Hematopoietic multipotent progenitor cell treated with erythropoietin and hydrocortisone succinate and interleukin-3 and kit ligand, for 4 days (in vitro differentiated cells): ENCODE results near the gene ATP6V1F.
"Not testable (repeated sequence)": the region's sequence is repeated elsewhere in the genome, so short reads cannot be mapped to it uniquely, and the experiment has no call there.

Experiments used
- DNase-seq: peaks from one replicate; pipeline ENCODE4 v3.0.0-alpha.2; 2015

ATP6V1F gene

DNA sequence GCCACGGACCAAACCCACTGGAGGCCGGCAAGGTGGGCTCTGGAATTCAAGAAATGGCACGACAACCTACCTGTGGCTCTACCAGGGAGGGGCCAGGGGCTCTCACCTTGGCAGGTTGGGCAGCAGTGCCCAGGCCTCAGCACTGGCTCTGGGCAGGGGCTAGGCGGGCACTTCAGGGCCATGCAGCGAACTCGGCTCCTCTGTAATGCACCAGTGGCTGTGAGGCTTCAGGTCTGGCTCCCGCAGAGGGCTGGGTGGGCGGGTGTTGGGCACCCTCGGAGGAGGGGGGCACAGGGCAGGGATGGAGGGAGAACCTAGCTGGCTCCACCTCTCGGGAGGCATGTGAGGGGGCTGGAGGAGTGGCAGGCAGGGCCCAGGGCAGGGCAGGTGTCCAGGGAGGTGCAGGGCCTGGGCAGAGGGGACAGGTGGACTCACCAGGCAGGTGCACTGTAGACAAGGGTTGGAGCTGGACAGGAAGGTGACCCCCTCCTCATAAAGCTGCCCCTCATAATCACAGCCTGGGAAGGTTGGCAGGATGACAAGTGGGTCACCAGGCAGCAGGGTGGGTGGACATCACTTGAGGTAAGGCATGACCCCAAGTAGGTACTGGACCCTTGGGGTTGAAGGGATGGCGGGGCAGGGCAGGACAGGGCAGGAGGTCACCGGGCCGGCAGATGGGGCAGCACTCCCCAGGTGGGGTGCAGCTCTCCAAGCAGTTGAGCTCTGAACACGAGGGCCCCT is 41.1 kb downstream of the ATP6V1F start:
- DNase-seq: no peak

DNA sequence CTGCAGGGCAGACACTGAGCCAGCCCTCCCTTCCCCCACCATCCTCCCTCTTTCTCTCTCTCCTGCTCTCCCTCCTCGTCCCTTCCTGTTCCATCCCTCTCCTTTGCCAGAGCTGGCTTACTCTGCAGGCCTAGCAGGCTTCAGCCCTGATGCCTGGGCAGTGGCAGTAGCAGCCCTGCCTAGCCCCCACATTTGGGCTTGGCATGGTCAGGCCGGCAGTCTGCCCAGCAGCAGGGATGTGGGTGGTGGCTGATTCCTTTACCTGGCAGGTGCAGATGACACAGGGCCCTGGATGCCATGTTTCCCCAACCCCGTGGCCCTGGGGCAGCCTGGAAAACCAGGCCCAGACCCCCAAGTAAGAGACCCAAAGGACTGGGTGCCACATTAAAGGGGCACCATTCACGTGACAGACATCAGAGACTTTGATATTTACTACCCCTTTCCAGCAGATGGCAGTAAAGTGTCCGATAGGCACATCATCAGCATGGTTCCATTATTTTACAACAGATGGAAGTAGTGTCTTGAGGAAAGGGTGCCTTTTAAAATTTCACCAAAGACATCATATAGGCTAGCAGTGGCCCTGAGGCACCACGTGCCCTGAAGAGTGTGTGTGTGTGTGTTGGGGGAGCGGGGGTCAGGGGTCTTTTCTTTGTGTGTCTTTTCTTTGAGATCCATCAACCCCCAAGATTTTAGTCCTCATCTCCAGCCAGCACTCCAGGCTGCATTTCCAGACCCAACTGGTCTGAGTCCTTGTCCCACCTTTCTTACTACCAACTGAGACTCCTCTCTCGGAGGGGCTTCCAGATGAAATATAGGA is 41.9 kb downstream of the ATP6V1F start:
- peak; percentile 86 for DNase-seq

DNA sequence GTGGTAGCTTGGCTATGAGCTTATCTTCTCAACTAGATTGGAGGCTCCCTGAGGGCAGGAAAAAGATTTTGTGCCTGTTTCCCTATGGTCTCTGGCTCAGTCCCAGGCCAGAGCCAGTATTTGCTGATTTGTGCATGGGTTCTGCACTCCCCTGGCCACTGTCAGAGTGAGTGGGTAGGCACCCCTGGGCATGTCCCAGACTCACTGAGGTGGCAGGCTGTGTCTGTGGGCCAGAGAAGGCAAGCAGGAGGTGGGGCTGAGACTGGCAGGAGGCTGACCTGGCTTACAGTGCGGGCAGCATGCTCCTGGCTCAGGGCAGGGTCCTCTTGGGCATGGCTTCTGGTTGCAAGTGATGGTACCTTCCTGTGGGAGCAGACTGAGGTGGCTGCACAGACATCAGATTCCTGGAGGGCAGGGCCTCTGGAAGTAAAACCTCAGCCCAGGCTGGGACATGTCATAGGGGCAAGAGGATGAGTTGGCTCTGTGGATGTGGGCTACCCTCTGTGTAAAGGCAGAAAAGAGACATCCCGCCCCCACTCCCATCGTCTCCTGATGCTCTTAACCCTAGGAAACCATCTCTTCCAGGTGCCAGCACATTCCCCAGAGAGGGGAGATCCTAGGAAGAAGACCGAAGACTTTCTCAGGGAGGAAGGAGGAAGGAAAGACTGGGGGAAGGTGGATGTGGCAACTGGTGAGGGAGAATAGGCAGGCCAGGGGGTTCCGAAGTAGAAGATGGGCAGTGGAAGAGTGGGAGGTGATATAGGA is 43.5 kb downstream of the ATP6V1F start:
- DNase-seq: no peak

DNA sequence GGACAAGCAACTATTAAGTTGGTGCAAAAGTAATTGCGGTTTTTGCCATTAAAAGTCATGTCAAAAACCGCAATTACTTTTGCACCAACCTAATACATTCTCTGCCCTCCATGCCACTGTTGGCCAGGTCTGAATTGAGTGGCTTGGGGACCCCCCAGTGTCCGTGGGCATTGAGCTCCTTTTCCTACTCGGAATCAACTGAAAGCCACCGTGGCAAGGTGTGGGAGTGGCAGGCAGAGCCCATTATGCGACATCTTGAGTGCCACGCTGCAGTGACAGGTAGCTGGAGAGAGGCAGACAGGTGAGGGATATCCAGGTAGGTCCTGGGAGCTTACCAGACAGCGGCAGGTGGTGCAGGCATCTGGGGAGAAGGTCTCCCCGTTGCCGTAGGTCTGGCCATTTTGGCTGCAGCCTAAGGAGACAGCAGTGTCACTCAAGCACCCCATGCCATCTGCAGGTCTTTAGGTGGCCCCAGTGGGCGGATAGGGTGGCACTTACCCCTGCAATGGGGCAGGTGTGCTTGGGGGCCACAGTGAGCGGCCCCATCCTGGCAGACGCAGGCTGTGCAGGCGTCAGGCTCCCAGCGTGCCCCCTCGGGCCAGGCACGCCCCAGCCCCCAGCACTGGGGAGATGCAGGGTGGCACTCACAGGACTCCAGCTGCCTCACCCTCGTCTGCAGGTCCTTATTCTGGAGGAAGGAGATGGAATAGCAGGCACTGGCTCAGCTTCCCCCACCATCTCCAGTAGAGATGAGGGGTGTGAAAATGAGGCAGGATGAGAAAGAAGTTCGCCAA is 44.3 kb downstream of the ATP6V1F start:
- DNase-seq: no peak

DNA sequence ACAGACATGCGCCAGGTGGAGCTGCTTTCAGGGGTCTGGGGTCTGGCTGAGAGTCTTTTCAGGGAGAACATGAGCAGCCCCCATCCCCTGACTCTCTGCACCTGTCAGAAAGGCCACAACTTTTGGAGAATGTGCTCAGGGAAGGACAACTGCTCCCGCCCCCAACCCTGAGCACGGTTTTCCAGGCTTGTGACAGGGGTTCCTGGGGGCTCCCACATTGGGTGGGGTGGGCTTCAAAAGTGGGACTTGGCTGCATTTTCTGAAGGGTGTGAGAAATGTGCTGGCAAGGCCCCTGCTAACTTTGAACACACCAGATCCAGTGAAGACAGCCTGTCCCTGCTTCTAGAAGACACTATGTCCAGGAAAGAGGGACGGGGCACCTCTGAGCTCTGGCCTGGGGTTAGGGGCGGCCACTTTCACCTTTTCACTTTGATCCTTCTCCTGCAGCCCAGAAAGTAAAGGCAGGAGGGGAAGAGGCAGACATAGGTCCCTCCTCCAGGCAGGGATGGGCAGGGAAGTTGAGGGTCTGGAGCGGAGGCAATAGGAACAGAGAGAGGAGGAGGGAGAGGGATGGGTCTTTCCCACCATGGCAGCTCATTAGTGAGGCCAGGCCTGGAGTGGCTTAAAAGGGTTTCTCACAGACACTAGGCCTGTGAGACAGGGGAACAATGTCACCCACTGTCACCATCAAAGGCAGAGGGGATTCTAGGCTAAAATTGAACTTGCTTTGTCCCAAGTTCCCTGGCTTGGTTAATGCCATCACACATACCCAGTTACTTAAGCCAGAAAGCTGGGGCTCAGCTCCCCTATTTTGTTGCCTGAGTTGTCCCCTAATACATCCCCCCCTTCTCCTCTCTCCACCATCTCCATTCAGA is 46.3 kb downstream of the ATP6V1F start:
- no peak for DNase-seq

DNA sequence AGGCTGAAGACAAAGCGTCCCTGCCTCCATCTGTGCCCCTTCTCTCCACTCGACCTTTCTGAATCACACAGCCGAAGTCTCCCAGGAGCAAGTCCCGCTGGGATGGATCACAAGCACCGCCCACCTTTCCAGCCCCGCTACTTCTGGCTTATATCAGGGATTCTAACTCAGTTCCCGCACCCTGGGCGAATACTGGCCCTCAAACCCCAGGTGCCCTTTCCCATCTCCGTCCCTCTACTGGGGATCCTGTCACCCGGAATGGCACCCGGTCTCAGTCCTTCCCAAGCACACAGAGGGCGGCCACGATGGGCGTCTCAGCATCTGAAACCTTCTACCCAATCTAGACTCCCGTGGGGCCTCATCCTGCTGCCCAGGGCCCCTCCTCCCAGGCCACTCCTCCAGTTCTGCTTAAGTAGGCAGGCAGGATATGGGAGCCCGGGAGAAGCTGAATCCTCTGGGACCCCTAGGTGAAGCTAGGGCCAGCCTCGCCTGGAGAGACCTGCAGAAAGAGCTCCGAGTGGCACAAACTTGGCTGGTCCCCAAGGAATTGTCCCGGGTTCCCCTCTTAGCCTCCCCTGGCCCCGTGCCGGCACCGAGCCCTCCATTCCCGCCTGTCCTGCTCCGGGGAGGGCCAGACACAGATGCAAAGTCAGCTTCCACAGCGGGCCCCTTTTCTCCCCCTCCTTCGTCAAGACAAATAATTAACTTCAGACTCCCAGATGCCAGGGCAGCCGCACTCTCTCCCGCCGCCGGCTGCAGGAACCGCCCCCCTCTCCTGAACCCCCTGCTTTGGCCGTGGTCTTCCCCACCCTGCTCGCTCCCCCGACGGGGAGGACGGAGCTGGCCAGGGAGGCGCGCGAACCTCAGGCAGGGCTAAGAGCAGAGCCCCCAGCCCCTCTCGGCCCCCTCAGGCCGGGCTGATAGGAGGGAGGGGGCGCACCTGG is 47.2 kb downstream of the ATP6V1F start:
- no peak for DNase-seq

DNA sequence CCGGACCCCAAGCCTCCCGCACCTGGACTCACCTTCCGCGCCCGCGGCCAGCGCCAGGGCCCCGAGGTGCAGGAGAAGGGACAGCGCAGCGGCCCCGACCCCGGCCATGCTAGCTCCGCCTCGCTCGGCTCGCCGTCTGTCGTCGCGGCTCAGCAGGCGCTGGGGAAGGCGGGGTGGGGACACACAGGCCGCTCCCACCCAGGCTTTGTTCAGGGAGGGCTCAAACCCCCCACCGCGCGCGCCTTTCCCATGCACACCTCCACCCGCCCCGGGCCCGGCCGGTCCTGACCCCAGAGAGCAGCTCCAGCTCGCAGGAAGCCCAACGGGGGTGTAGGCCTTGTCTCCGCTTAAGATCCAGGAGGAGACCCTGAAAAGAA is 47.9 kb downstream of the ATP6V1F start, which contains the start of gene KCP:
Gene KCP, minus strand, starts transcription at position 141 of the 377 bp plus-strand sequence. Its CDS starts 33 bp downstream, at position 108.
- no peak for DNase-seq

DNA sequence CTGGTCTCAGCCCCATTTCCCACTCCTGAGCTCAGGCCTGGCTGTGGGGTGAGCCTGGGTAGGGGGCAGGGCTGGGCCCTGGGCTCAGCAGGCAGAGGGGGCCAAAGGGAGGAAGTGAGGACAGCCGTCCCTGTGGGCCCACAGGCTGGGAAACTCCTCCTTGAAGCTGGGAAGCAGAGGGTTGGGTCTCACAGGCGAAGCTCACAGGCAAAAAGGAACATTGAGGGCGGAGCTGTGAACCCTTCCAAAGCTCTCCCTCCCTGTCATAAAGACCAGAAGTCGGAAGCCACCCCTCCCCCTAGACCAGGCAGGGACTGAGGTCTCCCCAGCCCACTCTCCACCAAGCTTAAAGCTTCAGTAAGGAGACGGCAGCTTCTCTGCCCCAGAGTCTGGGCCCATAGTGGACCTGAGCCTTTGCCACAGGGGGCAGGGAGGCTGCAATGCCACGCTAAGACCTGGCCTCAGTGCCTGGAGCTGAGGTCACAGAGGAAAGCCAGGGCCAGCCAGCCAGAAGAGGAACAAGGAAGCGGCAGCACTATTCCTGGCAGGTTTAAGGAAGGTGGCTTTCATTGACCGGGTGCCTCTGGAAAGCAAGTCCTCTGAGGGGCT is 48.9 kb downstream of the ATP6V1F start:
- no peak for DNase-seq

DNA sequence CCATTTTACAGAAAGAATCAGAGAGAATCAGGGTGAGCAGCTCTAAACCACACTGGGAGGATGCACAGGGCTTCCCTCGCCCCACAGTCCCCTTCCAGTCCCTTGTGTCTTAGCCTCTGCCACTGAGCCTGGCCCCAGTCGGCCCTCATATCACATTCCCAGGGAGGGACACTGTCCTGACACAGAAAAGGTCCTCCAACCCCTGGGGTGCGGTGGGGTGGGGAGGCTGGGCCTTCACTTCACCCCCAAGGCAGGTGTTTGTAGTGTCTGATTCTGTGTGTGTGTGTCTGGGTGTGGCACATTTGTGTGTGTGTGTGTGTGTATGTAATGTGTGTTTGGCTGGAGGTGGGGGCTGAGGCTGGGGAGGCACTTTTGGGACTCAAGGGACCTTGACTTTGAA is 49.6 kb downstream of the ATP6V1F start:
- DNase-seq: no peak

DNA sequence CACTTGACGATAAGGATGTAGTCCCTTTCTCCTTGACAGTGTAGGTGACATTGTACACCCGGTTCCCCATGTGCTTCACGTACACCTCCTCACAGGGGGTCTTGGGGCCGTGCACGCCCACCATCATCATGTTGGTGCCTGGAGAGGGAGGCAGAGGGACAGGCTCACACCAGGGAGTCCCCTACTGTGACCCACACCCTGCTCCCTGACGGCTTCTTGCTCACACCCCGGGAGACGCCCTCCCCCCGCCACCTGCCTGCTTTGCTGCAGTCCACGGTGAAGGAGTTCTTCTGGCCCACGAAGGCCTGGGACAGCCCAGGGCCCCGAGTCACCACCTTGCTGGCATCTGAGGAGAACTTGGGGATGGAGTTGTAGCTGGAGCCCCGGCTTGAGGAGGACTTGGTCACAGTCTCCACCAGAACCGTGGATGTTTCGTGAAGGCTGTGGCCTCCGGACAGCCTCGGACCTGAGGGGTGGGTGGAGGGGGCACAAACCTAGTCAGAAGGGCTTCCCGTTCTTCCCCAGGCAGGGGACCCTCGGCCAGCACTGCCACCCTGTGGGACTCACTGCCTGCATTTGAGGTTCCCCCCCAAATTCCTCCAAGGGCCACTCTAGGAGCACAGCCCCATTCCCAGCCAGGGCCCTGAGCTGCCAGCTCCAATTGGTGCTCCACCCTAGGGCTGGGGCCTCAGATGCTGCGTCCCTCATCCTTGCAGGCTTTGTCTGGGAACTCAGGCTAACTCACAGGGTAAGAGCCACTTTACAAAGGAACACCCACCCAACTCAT is 50.2 kb downstream of the ATP6V1F start:
- not testable (repeated sequence) for DNase-seq

DNA sequence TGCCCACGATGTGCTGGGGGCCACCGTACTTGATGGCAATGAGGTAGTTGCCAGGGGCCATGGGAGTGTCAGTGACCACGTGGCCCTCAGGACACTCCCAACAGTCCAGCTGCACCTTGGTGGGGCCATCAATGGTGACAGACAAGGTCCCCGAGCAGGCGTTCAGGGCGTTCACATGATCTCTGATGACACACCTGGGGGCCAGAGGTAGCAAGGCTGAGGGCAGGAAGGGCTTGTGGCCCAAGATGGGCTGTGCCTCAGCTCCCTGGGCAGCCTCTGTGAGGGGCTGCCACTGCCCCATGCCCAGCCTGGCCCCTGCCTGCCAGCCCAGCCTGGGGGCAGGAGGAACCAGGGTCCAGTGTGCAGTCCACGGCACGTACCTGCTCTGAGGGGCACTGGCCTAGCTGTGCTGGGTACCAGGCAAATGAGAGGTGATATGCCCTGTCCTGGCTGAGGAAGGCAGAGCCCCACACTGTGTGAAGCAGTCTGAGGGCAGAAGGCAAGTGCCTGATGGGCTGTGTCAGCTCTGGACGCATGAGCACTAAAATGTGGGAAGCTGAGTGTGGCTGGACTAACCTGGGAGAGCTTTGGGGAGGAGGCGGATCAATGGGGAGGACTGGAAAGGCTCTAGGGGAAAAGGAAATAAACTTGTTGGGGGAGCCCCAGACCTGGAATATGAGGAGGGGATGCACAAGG is 51.4 kb downstream of the ATP6V1F start:
- DNase-seq: no peak

DNA sequence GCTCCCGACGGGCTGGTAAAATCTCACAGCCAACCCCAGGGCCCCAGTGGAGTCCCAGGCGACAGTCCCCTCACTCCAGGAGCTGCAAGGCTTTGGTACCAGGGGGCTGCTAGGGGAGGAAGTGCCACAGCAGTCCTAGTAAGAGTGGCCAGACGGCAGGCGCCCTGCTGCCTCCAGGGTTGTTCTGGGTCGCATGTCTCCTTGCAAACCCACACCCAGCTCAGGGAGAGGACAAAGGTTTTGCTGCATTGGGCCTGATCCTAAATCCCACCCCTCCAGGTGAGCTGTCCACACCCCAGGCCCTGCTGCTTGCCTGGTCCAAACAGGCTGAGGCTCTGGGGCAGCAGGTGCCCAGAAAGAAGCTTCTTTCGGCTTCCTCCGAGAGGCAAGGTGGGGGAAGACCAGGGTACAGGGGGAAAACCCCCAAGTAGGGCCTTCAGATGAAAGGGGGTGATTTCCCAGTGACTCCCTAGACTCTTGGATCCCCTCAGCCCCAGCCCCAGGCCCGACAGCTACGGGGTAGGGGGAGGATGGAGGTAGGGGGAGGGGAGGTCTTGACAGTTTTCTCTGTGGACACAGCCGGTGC is 52.0 kb downstream of the ATP6V1F start:
- DNase-seq: peak; percentile 41

DNA sequence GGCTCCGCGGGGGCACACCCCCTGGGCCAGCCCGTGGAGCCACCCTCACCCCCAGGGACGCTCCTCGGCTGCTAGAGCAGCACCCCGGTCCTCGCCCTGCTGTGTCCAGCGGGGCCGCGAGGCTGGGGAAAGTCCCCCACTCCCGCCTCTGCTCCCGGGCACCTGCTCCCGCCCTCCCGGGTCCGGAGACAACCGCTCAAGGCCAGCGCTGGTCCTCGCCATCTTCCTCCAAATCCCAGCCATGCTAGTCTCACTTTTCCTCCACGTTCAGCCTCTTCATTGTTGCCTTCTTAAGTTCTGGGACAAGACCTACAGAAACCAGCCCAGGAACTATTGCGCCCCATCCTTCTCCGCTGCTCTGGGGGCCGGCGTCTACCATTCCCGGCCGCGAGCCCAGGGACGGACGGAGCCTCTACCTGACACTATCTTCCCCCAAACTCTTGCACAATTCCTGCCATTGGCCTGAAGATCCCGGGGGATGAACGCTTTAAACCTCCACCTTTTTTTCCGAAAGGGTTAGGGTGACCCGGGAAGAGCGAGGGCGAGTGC is 52.7 kb downstream of the ATP6V1F start:
- DNase-seq: no peak
